HepG2 (cell line): ENCODE measurements around the gene PRSS48. TPM values are rescaled to one million over a fixed set of nuclear protein-coding genes. Genes with fewer than 3 reads are reported as not detected.

Experiments
- ATAC-seq: fragments of 200-7000 bp; cut with Tn5 transposase; 3 replicates; pipeline ENCODE4 v1.9.1; 2020; ENCODE audit warnings: mild to moderate bottlenecking, moderate library complexity
- BruUV-seq: library from RNA; stranded (reverse); fragments of 400-500 nt; replicated peaks from 2 replicates; lab custom pipeline; 2021; lab: Mats Ljungman, UMichigan
- CTCF ChIA-PET: fragments of 300-600 bp; formaldehyde crosslinking; extraction: SDS; loops from one replicate; lab custom pipeline; 2021; ENCODE audit warnings: low total read pairs, inconsistent platforms, low intra/inter-chr PET ratio; lab: Yijun Ruan, JAX
- POLR2A ChIA-PET: fragments of 350-600 bp; sonication (Branson Sonifier 250); formaldehyde crosslinking; loops from one replicate; lab custom pipeline; 2020; ENCODE audit warnings: antibody characterized with exemption, inconsistent platforms; lab: Yijun Ruan, JAX
- DNase-seq: peaks from one replicate; pipeline ENCODE4 v3.0.0-alpha.2; 2015; ENCODE audit warnings: low spot score
- FAIRE-seq: peaks from 3 replicates; lab custom pipeline; 2011; peaks lifted over from hg19 to GRCh38; lab: Jason Lieb, UNC
- H2AFZ ChIP-seq: one replicate; pipeline ENCODE4 v1.6.1; 2011; ENCODE audit warnings: low read length, inconsistent platforms
- H3K27ac ChIP-seq: fragments of 300-600 bp; 3 replicates; pipeline ENCODE4 v1.8.0; 2011; ENCODE audit warnings: mixed run types, mild to moderate bottlenecking, mixed read lengths, low read length, inconsistent platforms; ENCODE audit not compliant: insufficient read depth; ENCODE audit errors: extremely low read length
- H3K27me3 ChIP-seq, 2 experiments: fragments of 200-600 bp in 1 of 2; 2 replicates in 1 of 2; 3 replicates in 1 of 2; pipeline versions ENCODE4 v1.6.0 to v1.8.0; 2011; ENCODE audit warnings: low read length in 2 of 2, mild to moderate bottlenecking in 2 of 2, moderate library complexity in 2 of 2, inconsistent platforms in 1 of 2; ENCODE audit not compliant: insufficient read depth in 2 of 2, control insufficient read depth in 1 of 2
- H3K36me3 ChIP-seq, 2 experiments: fragments of 200-600 bp in 1 of 2; replicated peaks in 1 of 2; 2 replicates in 1 of 2; 3 replicates in 1 of 2; pipeline versions ENCODE4 v1.5.1 to v1.8.0; 2011; ENCODE audit warnings: low read length in 2 of 2, inconsistent platforms in 1 of 2; ENCODE audit not compliant: insufficient read depth in 2 of 2, control insufficient read depth in 1 of 2
- H3K4me1 ChIP-seq: 2 replicates; pipeline ENCODE4 v1.5.1; 2012; ENCODE audit warnings: low read length, inconsistent platforms; ENCODE audit not compliant: insufficient read depth
- H3K4me2 ChIP-seq: 2 replicates; pipeline ENCODE4 v1.6.0; 2011; ENCODE audit warnings: low read depth, low read length, inconsistent platforms
- H3K4me3 ChIP-seq, 3 experiments: fragments of 200-600 bp in 1 of 3; sonication (generic), shearing (Covaris generic) in 1 of 3; replicated peaks in 1 of 3; 2 replicates each; pipeline ENCODE4 v1.5.1; 2011 to 2016; ENCODE audit warnings: low read length in 3 of 3, inconsistent platforms in 2 of 3, low read depth in 2 of 3, mild to moderate bottlenecking in 2 of 3, control low read depth in 1 of 3, mixed read lengths in 1 of 3; ENCODE audit not compliant: insufficient read depth in 1 of 3
- H3K79me2 ChIP-seq: one replicate; pipeline ENCODE4 v1.6.1; 2011; ENCODE audit warnings: low read length, inconsistent platforms; ENCODE audit not compliant: insufficient read depth
- H3K9ac ChIP-seq: 2 replicates; pipeline ENCODE4 v1.6.0; 2011; ENCODE audit warnings: mild to moderate bottlenecking, low read depth, low read length, inconsistent platforms; ENCODE audit not compliant: insufficient read depth
- H3K9me3 ChIP-seq: 2 replicates; pipeline ENCODE4 v1.5.1; 2012; ENCODE audit warnings: mild to moderate bottlenecking, low read length
- H4K20me1 ChIP-seq: 2 replicates; pipeline ENCODE4 v1.6.0; 2011; ENCODE audit warnings: inconsistent platforms, mild to moderate bottlenecking, low read length, moderate library complexity; ENCODE audit not compliant: insufficient read depth
- ARNT ChIP-seq: fragments of 450-650 bp; IDR thresholded peaks from 2 replicates; pipeline ENCODE4 v1.6.1; 2017
- BRCA1 ChIP-seq: sonication (generic); formaldehyde crosslinking; IDR thresholded peaks from 2 replicates; pipeline ENCODE4 v1.4.0; 2020; ENCODE audit warnings: missing genetic modification reagents
- CEBPB ChIP-seq: IDR thresholded peaks from 2 replicates; pipeline ENCODE4 v1.6.1; 2011; ENCODE audit warnings: low read depth, low read length, improper control_type of control experiment, borderline replicate concordance
- DPF2 ChIP-seq: sonication (generic); formaldehyde crosslinking; IDR thresholded peaks from 2 replicates; pipeline ENCODE4 v1.4.0; 2020; ENCODE audit warnings: mild to moderate bottlenecking, low read depth, missing genetic modification reagents, borderline replicate concordance
- ETV6 ChIP-seq: sonication (generic); formaldehyde crosslinking; conservative IDR thresholded peaks from 2 replicates; pipeline ENCODE4 v1.4.0; 2020; ENCODE audit warnings: missing genetic modification reagents
- GTF2F1 ChIP-seq: fragments of 150-350 bp; IDR thresholded peaks from 2 replicates; pipeline ENCODE4 v1.6.1; 2014; ENCODE audit warnings: low read length
- JDP2 ChIP-seq: sonication (generic); formaldehyde crosslinking; IDR thresholded peaks from 2 replicates; pipeline ENCODE4 v1.8.1; 2022; ENCODE audit warnings: missing genetic modification reagents, borderline replicate concordance
- MAFF ChIP-seq: IDR thresholded peaks from 2 replicates; pipeline ENCODE4 v1.6.1; 2011; ENCODE audit warnings: low read depth, low read length, improper control_type of control experiment
- MAFK ChIP-seq, 2 experiments: IDR thresholded peaks in 1 of 2; conservative IDR thresholded peaks in 1 of 2; 2 replicates each; pipeline ENCODE4 v1.6.1; 2011; ENCODE audit warnings: improper control_type of control experiment in 2 of 2, low read length in 2 of 2
- NBN ChIP-seq: fragments of 450-650 bp; conservative IDR thresholded peaks from 2 replicates; pipeline ENCODE4 v1.6.1; 2017
- POLR2A ChIP-seq, 2 experiments: IDR thresholded peaks; 2 replicates each; pipeline ENCODE4 v1.6.1; 2011; ENCODE audit warnings: low read depth in 2 of 2, low read length in 2 of 2, mild to moderate bottlenecking in 1 of 2, moderate library complexity in 1 of 2; ENCODE audit not compliant: insufficient read depth in 1 of 2
- POLR2AphosphoS2 ChIP-seq: IDR thresholded peaks from 2 replicates; pipeline ENCODE4 v1.6.1; 2011; ENCODE audit warnings: low read depth, low read length, improper control_type of control experiment
- RBFOX2 ChIP-seq: fragments of 200-400 bp; formaldehyde crosslinking; IDR thresholded peaks from 2 replicates; pipeline ENCODE4 v1.6.1; 2017; ENCODE audit warnings: low read depth, mild to moderate bottlenecking, low read length
- RBM22 ChIP-seq: fragments of 200-400 bp; formaldehyde crosslinking; optimal IDR thresholded peaks from 2 replicates; pipeline ENCODE3; 2017; ENCODE audit warnings: mild to moderate bottlenecking, low read length, moderate library complexity
- RCOR2 ChIP-seq: IDR thresholded peaks from 2 replicates; pipeline ENCODE4 v1.6.1; 2016; ENCODE audit warnings: missing biosample characterization, missing genetic modification reagents
- XRCC5 ChIP-seq: fragments of 200-400 bp; formaldehyde crosslinking; optimal IDR thresholded peaks from 2 replicates; pipeline ENCODE3; 2017; ENCODE audit warnings: mild to moderate bottlenecking, low read length
- ZFY ChIP-seq: sonication (generic); formaldehyde crosslinking; IDR thresholded peaks from 2 replicates; pipeline ENCODE4 v1.4.0; 2020; ENCODE audit warnings: missing genetic modification reagents
- ZNF235 ChIP-seq: sonication (generic); formaldehyde crosslinking; IDR thresholded peaks from 2 replicates; pipeline ENCODE4 v1.8.1; 2023; ENCODE audit warnings: mild to moderate bottlenecking, missing genetic modification reagents, borderline replicate concordance
- ZNF724P ChIP-seq: sonication (generic); formaldehyde crosslinking; IDR thresholded peaks from 2 replicates; pipeline ENCODE4 v1.8.0; 2022; ENCODE audit warnings: missing genetic modification reagents, borderline replicate concordance
- ZNF747 ChIP-seq: sonication (generic); formaldehyde crosslinking; IDR thresholded peaks from 2 replicates; pipeline ENCODE4 v1.8.1; 2023; ENCODE audit warnings: missing genetic modification reagents, mild to moderate bottlenecking, borderline replicate concordance
- WGBS: methylation state at CpG from one replicate; pipeline ENCODE4 v1.1.6; 2017; ENCODE audit warnings: low lambda C conversion rate; 5-methylcytosine and 5-hydroxymethylcytosine counted together
- in situ Hi-C: cut with HindIII; loops from 2 replicates; pipeline ENCODE4 v1.10.0; 2017; ENCODE audit warnings: low pct_unique_long_range_greater_than_20kb; ENCODE audit not compliant: extremely low pct_ligation_motif_present
- intact Hi-C: fragments of 100-400 bp; cut with micrococcal nuclease; formaldehyde crosslinking; loops from one replicate; pipeline ENCODE4 v1.10.0; 2022; ENCODE audit not compliant: unreplicated experiment
- polyA plus RNA-seq, 8 experiments: library from polyadenylated mRNA; depleted of rRNA in 3 of 8; stranded (reverse) in 7 of 8; unstranded in 1 of 8; fragments of >200 nt; fragmentation: Illumina TruSeq in 4 of 8; extraction: Trizol in 4 of 8; gene quantifications; 2 replicates each; pipeline versions ENCODE4 v1.2.1 to v1.2.3, GENCODE V29; 2011 to 2016; ENCODE audit warnings: low read depth in 4 of 8, missing spikeins in 1 of 8, mixed read lengths in 1 of 8; ENCODE audit not compliant: insufficient read depth in 1 of 8
- total RNA-seq, 5 experiments: library from RNA; depleted of rRNA; stranded (reverse); fragments of >200 nt; fragmentation: Illumina TruSeq; extraction: Trizol; gene quantifications; 2 replicates each; pipeline ENCODE4 v1.2.3, GENCODE V29; 2016; ENCODE audit warnings: low read depth in 1 of 5
- TF ChIP-seq, protein P1 (sequence below): sonication (generic); formaldehyde crosslinking; IDR thresholded peaks from 2 replicates; pipeline ENCODE4 v1.4.0; 2020; ENCODE audit warnings: missing genetic modification reagents, borderline replicate concordance
- TF ChIP-seq, protein P2 (sequence below): sonication (generic); formaldehyde crosslinking; IDR thresholded peaks from 2 replicates; pipeline ENCODE4 v1.8.0; 2022; ENCODE audit warnings: mild to moderate bottlenecking, missing genetic modification reagents, moderate library complexity
- TF ChIP-seq, protein P3 (sequence below): sonication (generic); formaldehyde crosslinking; IDR thresholded peaks from 2 replicates; pipeline ENCODE4 v1.5.1; 2020; ENCODE audit warnings: missing genetic modification reagents, mild to moderate bottlenecking, borderline replicate concordance

Gene PRSS48
- total and polyA plus RNA-seq, 2 of the 13 experiments (the other 11 are each of a cell fraction or from before 2014, with no cell fraction given): not detected

DNA sequence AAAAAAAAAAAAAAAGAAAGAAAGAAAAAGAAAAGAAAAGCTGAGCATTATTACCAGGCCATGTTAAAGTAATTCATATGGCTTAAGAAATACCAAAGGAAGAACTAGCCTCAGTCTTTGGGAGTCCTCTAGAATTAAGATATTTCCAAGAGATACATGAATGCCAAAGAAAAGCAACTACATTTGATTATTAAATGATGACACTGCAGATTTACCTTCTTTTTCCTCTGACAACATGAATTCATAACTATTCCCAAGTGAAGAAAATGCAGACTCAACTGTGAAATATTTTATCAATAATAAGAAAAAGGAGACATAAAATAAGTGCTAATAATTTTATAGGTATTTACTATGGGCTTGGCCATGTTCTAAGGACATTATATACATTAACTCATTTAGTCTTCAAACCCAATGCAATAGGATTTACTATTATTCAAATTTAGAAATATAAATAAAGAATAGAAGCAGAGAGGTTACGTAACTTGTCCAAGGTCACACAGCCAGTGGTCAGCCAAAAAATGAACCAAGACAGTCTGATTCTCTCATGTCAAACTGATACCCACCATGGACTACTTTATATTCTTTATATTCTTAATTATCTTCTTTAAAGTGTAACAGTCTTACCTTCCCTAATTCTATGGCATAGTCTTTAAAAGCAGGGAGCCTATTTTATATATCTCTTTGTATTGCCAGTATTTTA, 41.5 kb downstream of the PRSS48 start:
- Histone ChIP-seq H4K20me1 (peaks cover 71% of the 10 kb centered on the region), H3K4me1 (peaks cover 88% of the 10 kb centered on the region), H3K79me2 (peaks cover 100% of the 10 kb centered on the region), H3K36me3 (peaks cover 5 to 36% of the 10 kb centered on the region in 2 experiments), H3K9ac (no peak overlapping the region)
- no peak for FAIRE-seq
- POLR2A ChIA-PET: no interaction called here
- intact Hi-C loops: no loop called here
- ATAC-seq: no peak
- CTCF ChIA-PET: no interaction called here
- TF ChIP-seq, protein P1, sequence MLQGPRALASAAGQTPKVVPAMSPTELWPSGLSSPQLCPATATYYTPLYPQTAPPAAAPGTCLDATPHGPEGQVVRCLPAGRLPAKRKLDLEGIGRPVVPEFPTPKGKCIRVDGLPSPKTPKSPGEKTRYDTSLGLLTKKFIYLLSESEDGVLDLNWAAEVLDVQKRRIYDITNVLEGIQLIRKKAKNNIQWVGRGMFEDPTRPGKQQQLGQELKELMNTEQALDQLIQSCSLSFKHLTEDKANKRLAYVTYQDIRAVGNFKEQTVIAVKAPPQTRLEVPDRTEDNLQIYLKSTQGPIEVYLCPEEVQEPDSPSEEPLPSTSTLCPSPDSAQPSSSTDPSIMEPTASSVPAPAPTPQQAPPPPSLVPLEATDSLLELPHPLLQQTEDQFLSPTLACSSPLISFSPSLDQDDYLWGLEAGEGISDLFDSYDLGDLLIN: no peak
- TF ChIP-seq ZFY (CRISPR knock-in tag) (no peak), POLR2AphosphoS2 (peak; percentile 81; the same call in 1 of the 2 replicates), RBFOX2 (peak; percentile 66), GTF2F1 (no peak), MAFK (conservative IDR thresholded peaks at IDR 0.05 in 1 of 2, IDR thresholded peaks at IDR 0.05 in 1 of 2; ENCODE audit: low read length in 2 of 2) (peak; percentile 96 to 98), MAFF (peak; percentile 97), RCOR2 (CRISPR knock-in tag) (no peak), ZNF235 (CRISPR knock-in tag) (no peak), RBM22 (peak; percentile 66), ZNF747 (CRISPR knock-in tag) (no peak), BRCA1 (CRISPR knock-in tag) (no peak), XRCC5 (no peak), DPF2 (CRISPR knock-in tag) (no peak), ARNT (no peak), ETV6 (CRISPR knock-in tag) (no peak), ZNF724P (CRISPR knock-in tag) (no peak), JDP2 (CRISPR knock-in tag) (no peak), NBN (no peak), POLR2A (IDR thresholded peaks at IDR 0.05; ENCODE audit: insufficient read depth in 1 of 2, low read depth in 2 of 2, low read length in 2 of 2) (0 out of 4 replicates have a peak, but pooled peaks of 1 of the 2 experiments have one; percentile 33), CEBPB (0 out of 2 replicates have a peak, but pooled peaks have one; percentile 15)
- TF ChIP-seq, protein P2, sequence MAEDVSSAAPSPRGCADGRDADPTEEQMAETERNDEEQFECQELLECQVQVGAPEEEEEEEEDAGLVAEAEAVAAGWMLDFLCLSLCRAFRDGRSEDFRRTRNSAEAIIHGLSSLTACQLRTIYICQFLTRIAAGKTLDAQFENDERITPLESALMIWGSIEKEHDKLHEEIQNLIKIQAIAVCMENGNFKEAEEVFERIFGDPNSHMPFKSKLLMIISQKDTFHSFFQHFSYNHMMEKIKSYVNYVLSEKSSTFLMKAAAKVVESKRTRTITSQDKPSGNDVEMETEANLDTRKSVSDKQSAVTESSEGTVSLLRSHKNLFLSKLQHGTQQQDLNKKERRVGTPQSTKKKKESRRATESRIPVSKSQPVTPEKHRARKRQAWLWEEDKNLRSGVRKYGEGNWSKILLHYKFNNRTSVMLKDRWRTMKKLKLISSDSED (CRISPR knock-in tag): no peak
- TF ChIP-seq, protein P3, sequence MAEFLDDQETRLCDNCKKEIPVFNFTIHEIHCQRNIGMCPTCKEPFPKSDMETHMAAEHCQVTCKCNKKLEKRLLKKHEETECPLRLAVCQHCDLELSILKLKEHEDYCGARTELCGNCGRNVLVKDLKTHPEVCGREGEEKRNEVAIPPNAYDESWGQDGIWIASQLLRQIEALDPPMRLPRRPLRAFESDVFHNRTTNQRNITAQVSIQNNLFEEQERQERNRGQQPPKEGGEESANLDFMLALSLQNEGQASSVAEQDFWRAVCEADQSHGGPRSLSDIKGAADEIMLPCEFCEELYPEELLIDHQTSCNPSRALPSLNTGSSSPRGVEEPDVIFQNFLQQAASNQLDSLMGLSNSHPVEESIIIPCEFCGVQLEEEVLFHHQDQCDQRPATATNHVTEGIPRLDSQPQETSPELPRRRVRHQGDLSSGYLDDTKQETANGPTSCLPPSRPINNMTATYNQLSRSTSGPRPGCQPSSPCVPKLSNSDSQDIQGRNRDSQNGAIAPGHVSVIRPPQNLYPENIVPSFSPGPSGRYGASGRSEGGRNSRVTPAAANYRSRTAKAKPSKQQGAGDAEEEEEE (CRISPR knock-in tag): no peak
- TF ChIP-seq, all 625 proteins: peak for 7
- WGBS: 93% methylated on average over 1 of the region's 1 CpG
- in situ Hi-C loops: no loop called here
- Histone ChIP-seq H3K4me2 (no peak overlapping the region), H3K9me3 (no peaks in the 10 kb centered on the region), H2AFZ (no peak overlapping the region), H3K27ac (no peak overlapping the region), H3K27me3 (no peaks in the 10 kb centered on the region; a peak in 1 of 5 replicates), H3K4me3 (no peak overlapping the region)
- DNase-seq: no peak
- no TSS peak for BruUV-seq
